T-helper 9 cell (primary cell): ENCODE measurements around the gene SIGLEC6.
A peak's percentile ranks its signal among the peaks of the same experiment; 100 is the strongest.
"Not testable (repeated sequence)": the region's sequence is repeated elsewhere in the genome, so short reads cannot be mapped to it uniquely, and the experiment has no call there.

ENCODE experiments used
- DNase-seq: peaks from one replicate; pipeline ENCODE4 v3.0.0-alpha.2; 2020

Gene SIGLEC6

GRCh38 chr19:51508059-51508733 is 23.3 kb downstream of the SIGLEC6 start:
- DNase-seq = no peak

- no peak for DNase-seq
Observed at GRCh38 chr19:51507640-51508058, 23.8 kb downstream of the SIGLEC6 start.

- no peak for DNase-seq
Observed at GRCh38 chr19:51507192-51507591, 24.3 kb downstream of the SIGLEC6 start.

GRCh38 chr19:51505904-51506303 is 25.6 kb downstream of the SIGLEC6 start:
- no peak for DNase-seq

GRCh38 chr19:51503896-51504295 is 27.6 kb downstream of the SIGLEC6 start:
- no peak for DNase-seq

GRCh38 chr19:51503286-51503817 is 28.1 kb downstream of the SIGLEC6 start:
- no peak for DNase-seq

GRCh38 chr19:51501594-51502263 is 29.7 kb downstream of the SIGLEC6 start, which contains the start of gene SIGLEC12:
SIGLEC12 (minus strand) TSS chr19:51501800; CDS start chr19:51501733, 67 bp downstream.
- no peak for DNase-seq

- not testable (repeated sequence) for DNase-seq
Observed at GRCh38 chr19:51500931-51501330, 30.5 kb downstream of the SIGLEC6 start.

GRCh38 chr19:51497666-51498065 is 33.8 kb downstream of the SIGLEC6 start:
- no peak for DNase-seq

GRCh38 chr19:51493776-51494175 is 37.7 kb downstream of the SIGLEC6 start:
- DNase-seq = no peak

- no peak for DNase-seq
Observed at GRCh38 chr19:51491586-51491985, 39.9 kb downstream of the SIGLEC6 start.

GRCh38 chr19:51490676-51491075 is 40.8 kb downstream of the SIGLEC6 start:
- no peak for DNase-seq

- DNase-seq = no peak
Observed at GRCh38 chr19:51489113-51489512, 42.4 kb downstream of the SIGLEC6 start.

GRCh38 chr19:51488491-51488890 is 43.0 kb downstream of the SIGLEC6 start:
- DNase-seq = no peak

- DNase-seq = no peak
Observed at GRCh38 chr19:51485960-51486660, 45.4 kb downstream of the SIGLEC6 start.

- DNase-seq = no peak
Observed at GRCh38 chr19:51480590-51480989, 50.9 kb downstream of the SIGLEC6 start.

GRCh38 chr19:51479531-51480331 is 51.7 kb downstream of the SIGLEC6 start:
- no peak for DNase-seq

GRCh38 chr19:51478381-51479234 is 52.9 kb downstream of the SIGLEC6 start, which contains the start of gene CEACAM18:
CEACAM18 (plus strand) TSS chr19:51478539.
- DNase-seq = no peak

GRCh38 chr19:51477344-51477743 is 54.1 kb downstream of the SIGLEC6 start:
- DNase-seq = no peak

GRCh38 chr19:51476164-51476563 is 55.3 kb downstream of the SIGLEC6 start:
- no peak for DNase-seq

GRCh38 chr19:51473009-51473707 is 58.3 kb downstream of the SIGLEC6 start:
- DNase-seq = peak; percentile 82
